Measurements from ENCODE around the gene TST.
A peak's percentile ranks its signal among the peaks of the same experiment; 100 is the strongest.

Gene TST

GRCh38 chr22:36979016-36979910, 40.0 kb downstream of the TST start:
- no peak for DNase-seq

GRCh38 chr22:36977947-36978660, 41.1 kb downstream of the TST start:
- peak; percentile 96 for DNase-seq

GRCh38 chr22:36977401-36977861, 41.8 kb downstream of the TST start:
- DNase-seq = peak; percentile 38

DNA sequence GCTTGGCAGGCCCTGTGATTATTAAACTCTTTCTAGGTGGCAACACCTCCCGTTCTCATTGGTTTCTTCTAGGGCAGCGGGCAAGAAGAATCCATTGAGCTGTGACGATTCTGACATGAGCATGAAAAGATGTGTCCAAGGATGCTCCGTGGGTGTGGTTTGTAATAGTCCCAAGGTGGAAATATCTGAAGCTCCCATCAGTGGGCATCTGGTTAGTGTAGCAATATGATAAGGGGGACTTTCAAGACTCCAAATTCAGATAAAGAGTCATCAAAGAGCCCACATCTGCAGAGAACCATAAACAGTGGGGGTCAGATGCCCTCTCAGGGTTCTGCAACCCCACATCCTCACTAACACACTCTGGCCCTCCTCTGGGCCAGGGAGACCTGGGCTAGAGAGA, 42.6 kb downstream of the TST start:
- DNase-seq = no peak

- no peak for DNase-seq
These were observed 47.7 kb downstream of the TST start for GRCh38 chr22:36971341-36972125.

- no peak for DNase-seq
These were observed 50.8 kb downstream of the TST start for GRCh38 chr22:36968249-36968964.

GRCh38 chr22:36966851-36967540, 52.3 kb downstream of the TST start:
- peak; percentile 95 for DNase-seq

- DNase-seq = peak; percentile 46
These were observed 53.6 kb downstream of the TST start for GRCh38 chr22:36965696-36966095.

- no peak for DNase-seq
These were observed 55.1 kb downstream of the TST start for GRCh38 chr22:36964106-36964505.

GRCh38 chr22:36963302-36963701, 55.9 kb downstream of the TST start:
- DNase-seq = no peak

- DNase-seq = no peak
These were observed 57.6 kb downstream of the TST start for GRCh38 chr22:36961626-36962025.

Measured in suppressor macrophage treated with lipopolysaccharide for 4 hours (primary cell).